ENCODE data around the gene OLA1.

The OLA1 gene

GRCh38 chr2:174072069-174072468 is 176.3 kb downstream of the OLA1 start:
- no peak for DNase-seq (ENCODE audit: low read depth, low spot score)
- H3K9me3 ChIP-seq (ENCODE audit: insufficient read depth, low read length) = no peaks in the 10 kb centered on the region
- H3K27me3 ChIP-seq (ENCODE audit: insufficient read depth, insufficient read length) = no peaks in the 10 kb centered on the region
- H3K4me3 ChIP-seq (ENCODE audit: insufficient read length, low read depth) = no peak overlapping the region
- no peak for TF ChIP-seq SUZ12 (IDR thresholded peaks at IDR 0.05; ENCODE audit: extremely low read depth, insufficient read depth, insufficient read length)
- no peak for TF ChIP-seq ZNF274 (IDR thresholded peaks at IDR 0.05; ENCODE audit: low read depth, low read length)
- TF ChIP-seq YY1 (IDR thresholded peaks at IDR 0.05; ENCODE audit: insufficient read depth, insufficient read length) = no peak
- H3K4me1 ChIP-seq (ENCODE audit: insufficient read depth, insufficient read length) = no peaks in the 10 kb centered on the region
- peaks cover 12% of the 10 kb centered on the region for H3K36me3 ChIP-seq (ENCODE audit: insufficient read depth, insufficient read length, low read length)
- no peak overlapping the region for H3K9ac ChIP-seq (ENCODE audit: insufficient read length, low read depth)

- no peaks in the 10 kb centered on the region for H3K4me1 ChIP-seq (ENCODE audit: insufficient read depth, insufficient read length)
- H3K4me3 ChIP-seq (ENCODE audit: insufficient read length, low read depth) = no peak overlapping the region
- H3K9me3 ChIP-seq (ENCODE audit: insufficient read depth, low read length) = no peaks in the 10 kb centered on the region
- TF ChIP-seq YY1 (IDR thresholded peaks at IDR 0.05; ENCODE audit: insufficient read depth, insufficient read length) (no peak), ZNF274 (IDR thresholded peaks at IDR 0.05; ENCODE audit: low read depth, low read length) (no peak), SUZ12 (IDR thresholded peaks at IDR 0.05; ENCODE audit: extremely low read depth, insufficient read depth, insufficient read length) (no peak)
- no peak for DNase-seq (ENCODE audit: low read depth, low spot score)
- H3K27me3 ChIP-seq (ENCODE audit: insufficient read depth, insufficient read length) = no peaks in the 10 kb centered on the region
- H3K9ac ChIP-seq (ENCODE audit: insufficient read length, low read depth) = no peak overlapping the region
- H3K36me3 ChIP-seq (ENCODE audit: insufficient read depth, insufficient read length, low read length) = peaks cover 12% of the 10 kb centered on the region
These were observed 177.0 kb downstream of the OLA1 start for GRCh38 chr2:174071321-174071720.

- TF ChIP-seq YY1 (IDR thresholded peaks at IDR 0.05; ENCODE audit: insufficient read depth, insufficient read length) (no peak), ZNF274 (IDR thresholded peaks at IDR 0.05; ENCODE audit: low read depth, low read length) (no peak), SUZ12 (IDR thresholded peaks at IDR 0.05; ENCODE audit: extremely low read depth, insufficient read depth, insufficient read length) (no peak)
- Histone ChIP-seq H3K4me1 (ENCODE audit: insufficient read depth, insufficient read length) (no peaks in the 10 kb centered on the region), H3K9me3 (ENCODE audit: insufficient read depth, low read length) (no peaks in the 10 kb centered on the region), H3K9ac (ENCODE audit: insufficient read length, low read depth) (no peak overlapping the region), H3K4me3 (ENCODE audit: insufficient read length, low read depth) (no peak overlapping the region), H3K27me3 (ENCODE audit: insufficient read depth, insufficient read length) (no peaks in the 10 kb centered on the region), H3K36me3 (ENCODE audit: insufficient read depth, insufficient read length, low read length) (peaks cover 9% of the 10 kb centered on the region)
- no peak for DNase-seq (ENCODE audit: low read depth, low spot score)
These were observed 178.1 kb downstream of the OLA1 start for GRCh38 chr2:174070281-174070680.

GRCh38 chr2:174067815-174068214 is 180.5 kb downstream of the OLA1 start:
- DNase-seq (ENCODE audit: low read depth, low spot score) = no peak
- Histone ChIP-seq H3K9ac (ENCODE audit: insufficient read length, low read depth) (no peak overlapping the region), H3K27me3 (ENCODE audit: insufficient read depth, insufficient read length) (no peaks in the 10 kb centered on the region), H3K4me3 (ENCODE audit: insufficient read length, low read depth) (no peak overlapping the region), H3K9me3 (ENCODE audit: insufficient read depth, low read length) (no peaks in the 10 kb centered on the region), H3K36me3 (ENCODE audit: insufficient read depth, insufficient read length, low read length) (no peaks in the 10 kb centered on the region), H3K4me1 (ENCODE audit: insufficient read depth, insufficient read length) (no peaks in the 10 kb centered on the region)
- no peak for TF ChIP-seq ZNF274 (IDR thresholded peaks at IDR 0.05; ENCODE audit: low read depth, low read length)
- TF ChIP-seq YY1 (IDR thresholded peaks at IDR 0.05; ENCODE audit: insufficient read depth, insufficient read length) = no peak
- no peak for TF ChIP-seq SUZ12 (IDR thresholded peaks at IDR 0.05; ENCODE audit: extremely low read depth, insufficient read depth, insufficient read length)

GRCh38 chr2:174066871-174067270 is 181.5 kb downstream of the OLA1 start:
- Histone ChIP-seq H3K36me3 (ENCODE audit: insufficient read depth, insufficient read length, low read length) (no peaks in the 10 kb centered on the region), H3K4me1 (ENCODE audit: insufficient read depth, insufficient read length) (peaks cover 6% of the 10 kb centered on the region), H3K4me3 (ENCODE audit: insufficient read length, low read depth) (no peak overlapping the region), H3K9ac (ENCODE audit: insufficient read length, low read depth) (no peak overlapping the region), H3K27me3 (ENCODE audit: insufficient read depth, insufficient read length) (no peaks in the 10 kb centered on the region), H3K9me3 (ENCODE audit: insufficient read depth, low read length) (no peaks in the 10 kb centered on the region)
- no peak for DNase-seq (ENCODE audit: low read depth, low spot score)
- TF ChIP-seq ZNF274 (IDR thresholded peaks at IDR 0.05; ENCODE audit: low read depth, low read length) = no peak
- no peak for TF ChIP-seq YY1 (IDR thresholded peaks at IDR 0.05; ENCODE audit: insufficient read depth, insufficient read length)
- no peak for TF ChIP-seq SUZ12 (IDR thresholded peaks at IDR 0.05; ENCODE audit: extremely low read depth, insufficient read depth, insufficient read length)

GRCh38 chr2:174063492-174064092 is 184.7 kb downstream of the OLA1 start:
- Histone ChIP-seq H3K36me3 (ENCODE audit: insufficient read depth, insufficient read length, low read length) (no peaks in the 10 kb centered on the region), H3K4me1 (ENCODE audit: insufficient read depth, insufficient read length) (peaks cover 6% of the 10 kb centered on the region), H3K9me3 (ENCODE audit: insufficient read depth, low read length) (peaks cover 10% of the 10 kb centered on the region), H3K9ac (ENCODE audit: insufficient read length, low read depth) (no peak overlapping the region), H3K4me3 (ENCODE audit: insufficient read length, low read depth) (no peak overlapping the region), H3K27me3 (ENCODE audit: insufficient read depth, insufficient read length) (no peaks in the 10 kb centered on the region)
- TF ChIP-seq ZNF274 (IDR thresholded peaks at IDR 0.05; ENCODE audit: low read depth, low read length) = no peak
- TF ChIP-seq SUZ12 (IDR thresholded peaks at IDR 0.05; ENCODE audit: extremely low read depth, insufficient read depth, insufficient read length) = no peak
- TF ChIP-seq YY1 (IDR thresholded peaks at IDR 0.05; ENCODE audit: insufficient read depth, insufficient read length) = no peak
- no peak for DNase-seq (ENCODE audit: low read depth, low spot score)

GRCh38 chr2:174062934-174063333 is 185.4 kb downstream of the OLA1 start:
- H3K9me3 ChIP-seq (ENCODE audit: insufficient read depth, low read length) = peaks cover 15% of the 10 kb centered on the region

More at GRCh38 chr2:174062934-174063333, 185.4 kb downstream of the OLA1 start:
- Histone ChIP-seq H3K27me3 (ENCODE audit: insufficient read depth, insufficient read length) (no peaks in the 10 kb centered on the region), H3K4me1 (ENCODE audit: insufficient read depth, insufficient read length) (peaks cover 6% of the 10 kb centered on the region), H3K36me3 (ENCODE audit: insufficient read depth, insufficient read length, low read length) (no peaks in the 10 kb centered on the region), H3K9ac (ENCODE audit: insufficient read length, low read depth) (no peak overlapping the region), H3K4me3 (ENCODE audit: insufficient read length, low read depth) (no peak overlapping the region)
- no peak for TF ChIP-seq ZNF274 (IDR thresholded peaks at IDR 0.05; ENCODE audit: low read depth, low read length)
- no peak for TF ChIP-seq YY1 (IDR thresholded peaks at IDR 0.05; ENCODE audit: insufficient read depth, insufficient read length)
- no peak for TF ChIP-seq SUZ12 (IDR thresholded peaks at IDR 0.05; ENCODE audit: extremely low read depth, insufficient read depth, insufficient read length)
- DNase-seq (ENCODE audit: low read depth, low spot score) = no peak
